Measurements from ENCODE around the gene DISC1.

- TF ChIP-seq CTCF (IDR thresholded peaks at IDR 0.05) (no peak), EZH2 (IDR thresholded peaks at IDR 0.05; ENCODE audit: borderline replicate concordance, insufficient read depth, low read depth, low read length, poor library complexity, severe bottlenecking) (no peak)
These were observed 40.5 kb downstream of the DISC1 start for GRCh38 chr1:231666937-231667608.
